Glomerular endothelial cell (primary cell): ENCODE data around the gene RSRC2. TPM values are rescaled to one million over a fixed set of nuclear protein-coding genes. Genes with fewer than 3 reads are reported as not detected.

ENCODE experiments used
- total RNA-seq: library from RNA; depleted of rRNA; stranded (reverse); fragments of >200 nt; gene quantifications from 2 replicates; pipeline ENCODE4 v1.2.3, GENCODE V29; 2015

Gene RSRC2
- total RNA-seq, 1 donor from 2014 or later, result 42.0 TPM

Other genes with a start within 250 kb of the RSRC2 start
- gene CLIP1, start 104.3 kb downstream of the RSRC2 start, total RNA-seq, result 61.5 and 85.6 TPM in 2 replicates
- gene ZCCHC8, start 26.0 kb downstream of the RSRC2 start, total RNA-seq, result 9.6 and 20.8 TPM in 2 replicates
- gene KNTC1, start 313 bp upstream of the RSRC2 start, total RNA-seq, result 10.9 and 20.4 TPM in 2 replicates
- not detected in 2 replicates for gene HCAR2, start 176.4 kb upstream of the RSRC2 start, total RNA-seq
- gene HCAR3, start 189.9 kb upstream of the RSRC2 start, total RNA-seq, result not detected in 2 replicates
- 0.15 and 0.18 TPM in 2 replicates for gene HCAR1, start 203.9 kb upstream of the RSRC2 start, total RNA-seq
- 33.4 and 34.3 TPM in 2 replicates for gene DENR, start 225.9 kb upstream of the RSRC2 start, total RNA-seq
- gene CCDC62, start 247.6 kb upstream of the RSRC2 start, total RNA-seq, result 0.15 and 0.23 TPM in 2 replicates